Ectodermal cell (in vitro differentiated cells): ENCODE data around the gene TCEA2.

Experiments
- H3K27ac ChIP-seq: 2 replicates; pipeline ENCODE4 v1.7.0; 2013; ENCODE audit warnings: mild to moderate bottlenecking, low read depth, low read length; ENCODE audit not compliant: insufficient read depth, poor library complexity, severe bottlenecking
- H3K27me3 ChIP-seq: 2 replicates; pipeline ENCODE4 v1.7.0; 2013; ENCODE audit warnings: mild to moderate bottlenecking, low read length; ENCODE audit not compliant: insufficient read depth, control insufficient read depth, poor library complexity, severe bottlenecking
- H3K36me3 ChIP-seq: one replicate; pipeline ENCODE4 v1.7.0; 2013; ENCODE audit warnings: low read length; ENCODE audit not compliant: control insufficient read depth, insufficient read depth
- H3K4me1 ChIP-seq: one replicate; pipeline ENCODE4 v1.7.0; 2013; ENCODE audit warnings: low read length; ENCODE audit not compliant: control insufficient read depth, insufficient read depth
- H3K4me3 ChIP-seq: 2 replicates; pipeline ENCODE4 v1.7.0; 2013; ENCODE audit warnings: low read depth, low read length, control low read depth; ENCODE audit not compliant: insufficient read depth
- H3K9me3 ChIP-seq: 2 replicates; pipeline ENCODE4 v1.7.0; 2013; ENCODE audit warnings: mild to moderate bottlenecking, low read length, moderate library complexity; ENCODE audit not compliant: control insufficient read depth
- WGBS, 2 experiments: methylation state at CpG; one replicate each; pipeline ENCODE4 v1.1.7; 2013; ENCODE audit warnings: missing lambda C conversion rate in 2 of 2; 5-methylcytosine and 5-hydroxymethylcytosine counted together

Gene TCEA2

GRCh38 chr20:64098471-64099013 lies 35.5 kb downstream of the TCEA2 start:
- no peak overlapping the region for H3K4me3 ChIP-seq
- H3K27me3 ChIP-seq, result peaks cover 35% of the 10 kb centered on the region
- 95 to 97% methylated on average over 28 of the region's 28 CpGs for WGBS, 2 experiments
- H3K27ac ChIP-seq, result no peak overlapping the region
- no peaks in the 10 kb centered on the region for H3K4me1 ChIP-seq
- no peaks in the 10 kb centered on the region for H3K9me3 ChIP-seq
- no peaks in the 10 kb centered on the region for H3K36me3 ChIP-seq

GRCh38 chr20:64099086-64099786 lies 36.2 kb downstream of the TCEA2 start:
- no peak overlapping the region for H3K27ac ChIP-seq

GRCh38 chr20:64099880-64100565 lies 37.0 kb downstream of the TCEA2 start:
- H3K4me1 ChIP-seq, result no peaks in the 10 kb centered on the region
- 85 to 86% methylated on average over 14 of the region's 14 CpGs for WGBS, 2 experiments
- peaks cover 40% of the 10 kb centered on the region for H3K27me3 ChIP-seq
- H3K36me3 ChIP-seq, result no peaks in the 10 kb centered on the region
- no peaks in the 10 kb centered on the region for H3K9me3 ChIP-seq
- no peak overlapping the region for H3K27ac ChIP-seq
- H3K4me3 ChIP-seq, result no peak overlapping the region

More at GRCh38 chr20:64099086-64099786, 36.2 kb downstream of the TCEA2 start:
- WGBS, 2 experiments, result 88% methylated on average over 21 of the region's 21 CpGs
- Histone ChIP-seq H3K27me3 (peaks cover 40% of the 10 kb centered on the region), H3K9me3 (no peaks in the 10 kb centered on the region), H3K36me3 (no peaks in the 10 kb centered on the region), H3K4me3 (no peak overlapping the region), H3K4me1 (no peaks in the 10 kb centered on the region)

- Histone ChIP-seq H3K27ac (no peak overlapping the region), H3K4me1 (no peaks in the 10 kb centered on the region), H3K27me3 (peaks cover 40% of the 10 kb centered on the region), H3K4me3 (no peak overlapping the region), H3K36me3 (no peaks in the 10 kb centered on the region), H3K9me3 (no peaks in the 10 kb centered on the region)
- WGBS, 2 experiments, result 76 to 78% methylated on average over 4 of the region's 4 CpGs
These were observed 37.5 kb downstream of the TCEA2 start for GRCh38 chr20:64100566-64100888.

DNA sequence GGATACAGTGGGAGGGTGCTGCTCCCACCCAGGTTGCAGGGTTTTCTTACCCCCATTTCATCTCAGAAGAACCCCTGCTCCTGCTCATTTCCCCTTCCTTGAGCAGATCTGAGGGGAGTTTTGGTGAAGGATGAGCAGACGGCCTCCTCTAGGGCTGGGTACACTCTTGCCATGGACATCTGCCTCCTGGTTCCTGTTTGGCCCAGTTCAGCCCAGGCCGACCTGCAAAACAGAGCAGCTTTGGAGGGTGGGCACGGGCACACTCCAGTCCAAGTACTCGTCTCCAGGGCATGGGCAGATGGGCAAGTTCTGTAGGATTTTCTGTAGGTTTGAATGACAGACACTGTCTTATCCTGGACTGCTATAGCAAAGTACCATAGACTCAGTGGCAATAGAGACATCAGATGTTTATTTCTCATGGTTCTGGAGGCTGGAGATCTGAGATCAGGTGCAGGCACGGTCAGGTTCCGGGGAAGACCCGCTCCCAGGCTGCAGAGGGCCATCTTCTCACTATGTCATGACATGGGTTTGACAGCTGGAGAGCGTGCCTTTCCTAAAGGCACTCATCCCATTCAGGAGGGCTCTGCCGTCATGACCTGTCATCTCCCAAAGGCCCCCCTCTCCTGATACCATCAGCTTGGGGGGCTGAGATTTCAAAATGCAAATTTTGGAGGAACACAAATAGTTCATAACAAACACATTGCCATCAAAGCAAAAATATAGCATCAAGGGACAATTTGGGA lies 38.1 kb downstream of the TCEA2 start:
- H3K36me3 ChIP-seq, result no peaks in the 10 kb centered on the region
- WGBS, 2 experiments, result 88 to 91% methylated on average over 9 of the region's 9 CpGs
- H3K9me3 ChIP-seq, result no peaks in the 10 kb centered on the region
- H3K4me3 ChIP-seq, result no peak overlapping the region
- H3K27ac ChIP-seq, result no peak overlapping the region
- H3K27me3 ChIP-seq, result peaks cover 40% of the 10 kb centered on the region
- no peaks in the 10 kb centered on the region for H3K4me1 ChIP-seq

GRCh38 chr20:64101731-64102621 lies 39.0 kb downstream of the TCEA2 start:
- Histone ChIP-seq H3K27me3 (peaks cover 40% of the 10 kb centered on the region), H3K27ac (no peak overlapping the region), H3K9me3 (no peaks in the 10 kb centered on the region), H3K4me1 (no peaks in the 10 kb centered on the region), H3K36me3 (no peaks in the 10 kb centered on the region), H3K4me3 (peak overlapping the region; percentile 41)
- 11 to 12% methylated on average over 64 of the region's 64 CpGs for WGBS, 2 experiments

DNA sequence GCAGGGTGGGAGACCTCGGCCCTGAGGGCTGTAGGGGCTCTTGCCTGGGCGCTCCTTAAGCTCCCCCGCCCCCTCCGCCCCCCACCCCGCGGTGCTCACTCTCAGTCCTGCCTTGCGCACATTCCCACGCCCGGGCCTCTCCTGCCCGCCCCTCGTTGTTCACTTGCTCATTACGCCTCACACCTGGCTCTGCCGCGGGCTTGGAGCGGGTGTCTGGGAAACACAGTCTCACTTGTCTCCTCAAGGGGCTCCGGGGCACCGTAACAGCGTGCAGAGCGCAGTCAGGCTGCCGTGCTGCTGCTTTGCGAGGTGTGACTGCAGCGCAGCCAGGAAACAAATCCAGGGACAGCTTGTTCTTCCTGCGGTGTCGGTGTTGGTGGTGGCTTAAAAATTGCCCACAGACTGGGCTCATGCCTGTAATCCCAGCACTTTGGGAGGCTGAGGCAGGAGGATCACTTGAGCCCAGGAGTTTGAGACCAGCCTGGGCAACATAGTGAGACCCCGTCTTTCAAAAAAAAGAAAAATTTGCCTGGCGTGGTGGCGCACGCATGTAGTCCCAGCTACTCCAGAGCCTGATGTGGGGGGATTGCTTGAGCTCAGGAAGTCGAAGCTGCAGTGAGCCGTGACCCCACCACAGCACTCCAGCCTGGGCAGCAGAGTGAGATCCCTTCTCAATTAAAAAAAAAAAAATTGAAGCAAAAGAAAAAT lies 39.8 kb downstream of the TCEA2 start:
- H3K27me3 ChIP-seq, result peaks cover 40% of the 10 kb centered on the region
- peak overlapping the region; percentile 41 for H3K4me3 ChIP-seq
- no peak overlapping the region for H3K27ac ChIP-seq
- no peaks in the 10 kb centered on the region for H3K4me1 ChIP-seq
- no peaks in the 10 kb centered on the region for H3K9me3 ChIP-seq
- no peaks in the 10 kb centered on the region for H3K36me3 ChIP-seq
- WGBS, 2 experiments, result 28 to 29% methylated on average over 30 of the region's 30 CpGs

GRCh38 chr20:64103871-64104666 lies 41.1 kb downstream of the TCEA2 start:
- WGBS, 2 experiments, result 83 to 87% methylated on average over 20 of the region's 20 CpGs
- Histone ChIP-seq H3K27me3 (peaks cover 40% of the 10 kb centered on the region), H3K4me3 (no peak overlapping the region)

More at GRCh38 chr20:64103871-64104666, 41.1 kb downstream of the TCEA2 start:
- Histone ChIP-seq H3K9me3 (no peaks in the 10 kb centered on the region), H3K4me1 (no peaks in the 10 kb centered on the region), H3K36me3 (no peaks in the 10 kb centered on the region), H3K27ac (no peak overlapping the region)
